RWPE2 (cell line): ENCODE measurements around the gene PSIP1.

Experiments used
- ATAC-seq: fragments of 200-7000 bp; cut with Tn5 transposase; 3 replicates; pipeline ENCODE4 v1.9.1; 2021; ENCODE audit warnings: low read depth
- DNase-seq: peaks from one replicate; pipeline ENCODE4 v3.0.0-alpha.2; 2020; ENCODE audit warnings: low spot score
- H3K27ac ChIP-seq: fragments of 450-650 bp; 2 replicates; pipeline ENCODE4 v1.5.1; 2017; ENCODE audit warnings: mild to moderate bottlenecking; ENCODE audit not compliant: poor library complexity, severe bottlenecking
- H3K27me3 ChIP-seq: fragments of 250-450 bp; sonication (Bioruptor Pico); 2 replicates; pipeline ENCODE4 v1.5.1; 2021; ENCODE audit warnings: mild to moderate bottlenecking, moderate library complexity; ENCODE audit not compliant: insufficient read depth, poor library complexity, severe bottlenecking
- H3K36me3 ChIP-seq: fragments of 250-450 bp; sonication (Bioruptor Pico); 2 replicates; pipeline ENCODE4 v1.5.1; 2020; ENCODE audit warnings: low read depth, mild to moderate bottlenecking, moderate library complexity
- H3K4me1 ChIP-seq: fragments of 250-450 bp; sonication (Bioruptor Pico); 2 replicates; pipeline ENCODE4 v1.5.1; 2021; ENCODE audit warnings: mild to moderate bottlenecking, moderate library complexity; ENCODE audit not compliant: insufficient read depth, poor library complexity, severe bottlenecking
- H3K4me3 ChIP-seq: fragments of 250-450 bp; sonication (Bioruptor Pico); 2 replicates; pipeline ENCODE4 v1.5.1; 2021; ENCODE audit warnings: mild to moderate bottlenecking, moderate library complexity; ENCODE audit not compliant: severe bottlenecking
- H3K9me3 ChIP-seq: fragments of 250-450 bp; sonication (Bioruptor Pico); 2 replicates; pipeline ENCODE4 v1.5.1; 2021; ENCODE audit warnings: mild to moderate bottlenecking, moderate library complexity; ENCODE audit not compliant: severe bottlenecking
- TF ChIP-seq, protein P1 (sequence below): fragments of 450-650 bp; IDR thresholded peaks from one replicate; pipeline ENCODE4 v1.5.1; 2017; ENCODE audit warnings: mild to moderate bottlenecking, moderate library complexity; ENCODE audit not compliant: poor library complexity, severe bottlenecking

PSIP1 gene

DNA sequence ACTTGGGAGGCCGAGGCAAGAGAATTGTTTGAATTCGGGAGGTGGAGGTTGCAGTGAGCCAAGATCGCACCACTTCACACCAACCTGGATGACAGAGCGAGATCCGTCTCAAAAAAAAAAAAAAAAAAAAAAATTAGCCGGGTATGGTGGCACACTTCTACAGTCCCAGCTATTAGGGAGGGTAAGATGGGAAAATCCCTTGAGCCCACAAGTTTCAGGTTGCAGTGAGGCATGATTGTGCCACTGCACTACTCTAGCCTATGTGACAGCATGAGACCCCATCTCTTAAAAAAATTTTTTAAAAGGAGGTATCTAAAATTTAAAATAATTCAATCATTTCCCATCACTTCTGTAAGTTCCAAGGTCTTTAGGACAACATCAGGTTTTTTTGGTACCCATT is 26.0 kb downstream of the PSIP1 start:
- Histone ChIP-seq H3K4me1 (no peaks in the 10 kb centered on the region), H3K27ac (no peak overlapping the region), H3K4me3 (no peak overlapping the region), H3K36me3 (peaks cover 49% of the 10 kb centered on the region), H3K27me3 (peaks cover 3% of the 10 kb centered on the region), H3K9me3 (no peaks in the 10 kb centered on the region)
- ATAC-seq (no peak), DNase-seq (no peak)
- TF ChIP-seq, protein P1, sequence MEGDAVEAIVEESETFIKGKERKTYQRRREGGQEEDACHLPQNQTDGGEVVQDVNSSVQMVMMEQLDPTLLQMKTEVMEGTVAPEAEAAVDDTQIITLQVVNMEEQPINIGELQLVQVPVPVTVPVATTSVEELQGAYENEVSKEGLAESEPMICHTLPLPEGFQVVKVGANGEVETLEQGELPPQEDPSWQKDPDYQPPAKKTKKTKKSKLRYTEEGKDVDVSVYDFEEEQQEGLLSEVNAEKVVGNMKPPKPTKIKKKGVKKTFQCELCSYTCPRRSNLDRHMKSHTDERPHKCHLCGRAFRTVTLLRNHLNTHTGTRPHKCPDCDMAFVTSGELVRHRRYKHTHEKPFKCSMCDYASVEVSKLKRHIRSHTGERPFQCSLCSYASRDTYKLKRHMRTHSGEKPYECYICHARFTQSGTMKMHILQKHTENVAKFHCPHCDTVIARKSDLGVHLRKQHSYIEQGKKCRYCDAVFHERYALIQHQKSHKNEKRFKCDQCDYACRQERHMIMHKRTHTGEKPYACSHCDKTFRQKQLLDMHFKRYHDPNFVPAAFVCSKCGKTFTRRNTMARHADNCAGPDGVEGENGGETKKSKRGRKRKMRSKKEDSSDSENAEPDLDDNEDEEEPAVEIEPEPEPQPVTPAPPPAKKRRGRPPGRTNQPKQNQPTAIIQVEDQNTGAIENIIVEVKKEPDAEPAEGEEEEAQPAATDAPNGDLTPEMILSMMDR = no peak

DNA sequence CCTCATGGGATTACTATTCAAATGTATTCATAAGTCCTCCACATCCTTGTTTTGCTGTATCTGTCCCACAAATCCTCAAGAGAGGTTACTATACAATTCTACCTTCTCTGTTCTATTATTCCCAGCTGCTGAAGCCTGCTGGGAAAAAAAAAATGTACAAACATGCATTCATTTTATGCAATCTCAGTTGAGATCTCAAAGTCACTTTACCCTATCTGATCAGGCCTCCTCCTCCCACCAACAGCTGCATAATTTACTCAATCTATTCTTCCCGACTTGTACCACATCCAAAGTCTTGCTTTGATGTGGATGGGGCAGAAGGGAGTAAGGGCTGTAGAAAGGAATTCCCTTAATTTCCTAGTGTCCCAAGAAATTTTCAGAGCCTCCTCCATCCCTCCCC is 28.6 kb downstream of the PSIP1 start:
- Histone ChIP-seq H3K27ac (no peak overlapping the region), H3K36me3 (peaks cover 66% of the 10 kb centered on the region)
- ATAC-seq = no peak

DNA sequence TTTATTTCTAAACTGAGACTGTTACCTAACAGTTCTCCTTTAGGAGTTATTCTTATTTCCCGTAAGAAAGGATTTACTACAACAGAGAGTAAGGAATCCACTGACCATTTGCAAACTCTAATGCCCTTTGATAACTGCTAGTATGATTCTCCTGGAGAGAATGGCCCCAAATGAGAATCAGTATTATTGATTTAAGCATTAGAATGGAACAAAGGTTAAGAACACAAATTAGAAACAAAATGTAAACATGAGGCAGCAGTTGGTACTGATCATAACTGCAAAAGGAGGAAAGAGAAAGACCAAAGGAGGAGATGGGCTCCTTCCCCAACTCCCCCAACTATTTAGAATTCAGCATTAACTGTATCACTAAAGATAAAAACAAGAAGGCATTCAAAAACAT is 30.7 kb downstream of the PSIP1 start:
- no peaks in the 10 kb centered on the region for H3K9me3 ChIP-seq
- DNase-seq = no peak
- H3K4me1 ChIP-seq = no peaks in the 10 kb centered on the region
- TF ChIP-seq, protein P1 = no peak
- H3K4me3 ChIP-seq = no peak overlapping the region
- no peaks in the 10 kb centered on the region for H3K27me3 ChIP-seq
- H3K27ac ChIP-seq = no peak overlapping the region
- peaks cover 64% of the 10 kb centered on the region for H3K36me3 ChIP-seq
- no peak for ATAC-seq

More for the DNA sequence above, 28.6 kb downstream of the PSIP1 start:
- H3K4me3 ChIP-seq = no peak overlapping the region
- H3K9me3 ChIP-seq = no peaks in the 10 kb centered on the region
- peaks cover 3% of the 10 kb centered on the region for H3K27me3 ChIP-seq
- TF ChIP-seq, protein P1 = no peak
- no peaks in the 10 kb centered on the region for H3K4me1 ChIP-seq
- no peak for DNase-seq

DNA sequence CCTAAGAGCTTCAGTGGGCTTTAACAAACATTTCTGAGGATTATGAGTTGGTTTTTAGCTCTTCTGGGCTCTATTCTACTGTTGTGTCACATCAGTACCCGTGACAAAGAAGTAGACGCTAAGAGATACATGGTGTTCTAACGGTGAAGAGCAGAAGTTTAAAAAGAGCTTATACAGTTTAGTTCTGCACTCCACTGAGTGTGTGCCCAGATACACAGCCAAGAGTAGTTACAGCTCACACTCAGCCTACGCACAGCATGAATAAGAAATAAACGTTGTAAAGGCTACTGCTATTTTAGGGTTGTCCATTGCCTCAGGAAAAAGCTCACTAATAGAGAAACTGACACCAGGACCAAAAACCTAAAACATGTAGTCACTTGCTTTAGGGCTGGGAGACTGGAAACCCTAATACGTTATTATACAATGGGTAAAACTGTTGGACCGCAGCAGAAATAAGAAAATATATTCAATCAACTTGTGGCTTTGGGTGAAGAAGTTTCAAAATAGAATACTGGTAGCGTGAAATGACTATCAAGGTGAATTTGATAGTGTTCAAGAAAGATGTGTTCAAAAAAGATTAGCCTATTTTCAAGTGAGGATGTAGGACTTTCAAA is 34.7 kb downstream of the PSIP1 start:
- Histone ChIP-seq H3K4me1 (no peaks in the 10 kb centered on the region), H3K27ac (no peak overlapping the region), H3K9me3 (no peaks in the 10 kb centered on the region), H3K27me3 (no peaks in the 10 kb centered on the region), H3K36me3 (peaks cover 93% of the 10 kb centered on the region), H3K4me3 (no peak overlapping the region)
- ATAC-seq (no peak), DNase-seq (no peak)
- TF ChIP-seq, protein P1 = no peak

DNA sequence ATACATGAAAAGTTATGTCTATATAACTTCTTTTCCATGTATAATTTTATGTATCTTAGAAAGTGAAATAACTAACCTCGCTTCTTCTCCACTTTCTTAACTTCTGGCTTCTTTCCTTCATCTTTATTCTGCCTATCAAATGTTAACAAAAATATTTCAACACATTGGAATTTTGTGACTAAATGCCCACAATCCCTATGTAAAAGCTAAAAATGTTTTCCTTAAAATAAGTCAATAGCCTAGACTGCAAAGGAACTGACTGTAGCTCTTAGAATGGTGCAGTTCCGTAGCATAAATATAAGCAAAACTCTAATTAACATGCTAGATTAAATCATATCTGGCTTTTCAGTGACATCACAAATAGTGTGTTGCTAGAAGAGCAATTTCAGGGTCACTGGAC is 40.9 kb downstream of the PSIP1 start:
- DNase-seq (no peak), ATAC-seq (no peak)
- Histone ChIP-seq H3K36me3 (peaks cover 96% of the 10 kb centered on the region), H3K4me1 (no peaks in the 10 kb centered on the region), H3K27me3 (no peaks in the 10 kb centered on the region), H3K9me3 (no peaks in the 10 kb centered on the region), H3K27ac (no peak overlapping the region), H3K4me3 (no peak overlapping the region)
- TF ChIP-seq, protein P1 = no peak
